Spinal cord (tissue), 10 donors: ENCODE data around the gene LMF2. TPM values are rescaled to one million over a fixed set of nuclear protein-coding genes. Genes with fewer than 3 reads are reported as not detected.

Experiments used
- DNase-seq, 6 donors: peaks; one replicate each; pipeline versions ENCODE4 v3.0.0 to v3.0.0-alpha.2; 2013 to 2015; ENCODE audit warnings: low spot score in 6 of 6, low read depth in 4 of 6
- H3K27ac ChIP-seq: one replicate; pipeline ENCODE4 v1.5.1; 2013; ENCODE audit warnings: low read depth, low read length, control low read depth
- H3K27me3 ChIP-seq: one replicate; pipeline ENCODE4 v1.6.1; 2013; ENCODE audit warnings: low read length; ENCODE audit not compliant: control insufficient read depth, insufficient read depth
- H3K36me3 ChIP-seq: one replicate; pipeline ENCODE4 v1.6.1; 2013; ENCODE audit warnings: low read length; ENCODE audit not compliant: control insufficient read depth, insufficient read depth
- H3K4me1 ChIP-seq: one replicate; pipeline ENCODE4 v1.6.1; 2013; ENCODE audit warnings: low read length; ENCODE audit not compliant: control insufficient read depth, insufficient read depth
- H3K4me3 ChIP-seq: one replicate; pipeline ENCODE4 v1.5.1; 2013; ENCODE audit warnings: low read depth, low read length, control low read depth
- H3K9me3 ChIP-seq: one replicate; pipeline ENCODE4 v1.6.1; 2013; ENCODE audit warnings: low read length; ENCODE audit not compliant: control insufficient read depth, insufficient read depth
- WGBS: methylation state at CpG from one replicate; pipeline ENCODE4 v1.1.5; 2013; ENCODE audit warnings: missing lambda C conversion rate; ENCODE audit not compliant: insufficient coverage; 5-methylcytosine and 5-hydroxymethylcytosine counted together
- polyA plus RNA-seq, 2 donors: library from polyadenylated mRNA; unstranded; fragments of 120-200 nt; gene quantifications; one replicate each; pipeline ENCODE4 v1.2.1, GENCODE V29; 2013; ENCODE audit not compliant: insufficient read length in 2 of 2
- total RNA-seq, 2 donors: library from RNA; depleted of rRNA in 1 of 2; stranded (reverse); fragments of 120-200 nt in 1 of 2; fragments of >200 nt in 1 of 2; gene quantifications; one replicate each; pipeline versions ENCODE4 v1.2.3 to v1.2.4, GENCODE V29; 2013 to 2014
- donor health status: healthy.

Gene LMF2
- total and polyA plus RNA-seq, 4 donors: 16.0 to 69.6 (median 50.4) TPM

GRCh38 chr22:50490531-50491308 lies 16.8 kb downstream of the LMF2 start:
- no peak overlapping the region for H3K27ac ChIP-seq
- no peak for DNase-seq
- no peaks in the 10 kb centered on the region for H3K9me3 ChIP-seq
- no peaks in the 10 kb centered on the region for H3K36me3 ChIP-seq
- no peak overlapping the region for H3K4me3 ChIP-seq
- H3K4me1 ChIP-seq: no peaks in the 10 kb centered on the region
- 83% methylated on average over 24 of the region's 27 CpGs for WGBS
- no peaks in the 10 kb centered on the region for H3K27me3 ChIP-seq

GRCh38 chr22:50489363-50490243 lies 17.9 kb downstream of the LMF2 start:
- Histone ChIP-seq H3K27ac (no peak overlapping the region), H3K27me3 (no peaks in the 10 kb centered on the region), H3K4me3 (no peak overlapping the region), H3K9me3 (no peaks in the 10 kb centered on the region), H3K36me3 (no peaks in the 10 kb centered on the region), H3K4me1 (no peaks in the 10 kb centered on the region)
- WGBS: 82% methylated on average over 20 of the region's 31 CpGs
- no peak for DNase-seq

- 78% methylated on average over 19 of the region's 19 CpGs for WGBS
- no peaks in the 10 kb centered on the region for H3K36me3 ChIP-seq
- no peak overlapping the region for H3K4me3 ChIP-seq
- no peaks in the 10 kb centered on the region for H3K4me1 ChIP-seq
- no peak overlapping the region for H3K27ac ChIP-seq
- DNase-seq: no peak
- no peaks in the 10 kb centered on the region for H3K9me3 ChIP-seq
- no peaks in the 10 kb centered on the region for H3K27me3 ChIP-seq
Measured at GRCh38 chr22:50488886-50489285, 18.6 kb downstream of the LMF2 start.

- H3K9me3 ChIP-seq: no peaks in the 10 kb centered on the region
- H3K27ac ChIP-seq: no peak overlapping the region
- WGBS: 75% methylated on average over 11 of the region's 18 CpGs
- H3K4me1 ChIP-seq: peaks cover under 1% of the 10 kb centered on the region
- no peak overlapping the region for H3K4me3 ChIP-seq
- peaks cover 4% of the 10 kb centered on the region for H3K27me3 ChIP-seq
- H3K36me3 ChIP-seq: no peaks in the 10 kb centered on the region
- DNase-seq: no peak
Measured at GRCh38 chr22:50488006-50488677, 19.4 kb downstream of the LMF2 start.

- Histone ChIP-seq H3K27ac (no peak overlapping the region), H3K27me3 (peaks cover 9% of the 10 kb centered on the region), H3K9me3 (no peaks in the 10 kb centered on the region), H3K4me3 (no peak overlapping the region), H3K4me1 (peaks cover 6% of the 10 kb centered on the region), H3K36me3 (no peaks in the 10 kb centered on the region)
- WGBS: 84% methylated on average over 21 of the region's 23 CpGs
- no peak for DNase-seq
Measured at GRCh38 chr22:50487290-50488005, 20.1 kb downstream of the LMF2 start.

GRCh38 chr22:50486561-50487289 lies 20.8 kb downstream of the LMF2 start, which contains the start of gene MIOX:
Gene MIOX (plus strand): TSS chr22:50486859. CDS start chr22:50486898, 39 bp downstream.
- H3K27me3 ChIP-seq: peaks cover 16% of the 10 kb centered on the region
- no peaks in the 10 kb centered on the region for H3K36me3 ChIP-seq
- no peak within 1 kb of the TSS for H3K4me3 ChIP-seq
- H3K9me3 ChIP-seq: no peaks in the 10 kb centered on the region
- no peak for DNase-seq
- peaks cover 10% of the 10 kb centered on the region for H3K4me1 ChIP-seq
- no peak within 1 kb of the TSS for H3K27ac ChIP-seq
- WGBS: 72% methylated on average over 19 of the region's 23 CpGs

- Histone ChIP-seq H3K9me3 (no peaks in the 10 kb centered on the region), H3K4me1 (peaks cover 15% of the 10 kb centered on the region), H3K36me3 (no peaks in the 10 kb centered on the region), H3K27ac (no peak overlapping the region), H3K4me3 (no peak overlapping the region), H3K27me3 (peaks cover 26% of the 10 kb centered on the region)
- 70% methylated on average over 27 of the region's 29 CpGs for WGBS
- DNase-seq: no peak
Measured at GRCh38 chr22:50485221-50486131, 22.0 kb downstream of the LMF2 start.
